HG03139 (cell line): ENCODE results near the gene CD34.
"Not testable (repeated sequence)": the region's sequence is repeated elsewhere in the genome, so short reads cannot be mapped to it uniquely, and the experiment has no call there.

Experiments used
- ATAC-seq: cut with Tn5 transposase; IDR thresholded peaks from one replicate; pipeline ENCODE4 v1.9.1; 2021; ENCODE audit not compliant: unreplicated experiment

The CD34 gene

DNA sequence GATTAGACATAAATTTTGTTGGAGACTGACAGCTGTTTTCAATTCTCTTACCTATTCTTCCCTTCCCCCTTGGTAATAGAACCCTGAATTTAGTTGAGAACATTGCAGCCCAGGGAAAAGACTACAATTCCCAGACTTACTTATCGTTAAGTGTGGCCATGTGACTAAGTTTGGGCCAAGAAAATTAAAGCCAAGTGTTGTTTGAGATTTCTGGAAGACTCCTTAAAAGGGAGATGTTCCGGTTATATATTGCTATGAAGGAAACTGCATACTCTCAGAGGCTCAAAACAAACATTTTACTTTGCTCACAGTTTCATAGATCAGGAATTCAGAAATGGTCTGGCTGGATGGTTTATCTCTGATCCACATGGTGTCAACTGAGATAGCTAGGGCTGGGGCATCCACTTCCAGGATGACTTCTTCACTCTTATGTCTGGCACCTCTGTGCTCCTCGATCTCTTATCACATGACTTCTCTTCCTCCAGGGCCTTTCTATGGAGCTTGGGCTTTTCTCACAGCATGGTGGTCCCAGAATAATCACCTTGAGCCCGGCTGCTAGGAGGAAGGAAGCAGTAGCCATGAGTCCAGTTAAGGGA is 22.4 kb upstream of the CD34 start:
- ATAC-seq, result no peak

DNA sequence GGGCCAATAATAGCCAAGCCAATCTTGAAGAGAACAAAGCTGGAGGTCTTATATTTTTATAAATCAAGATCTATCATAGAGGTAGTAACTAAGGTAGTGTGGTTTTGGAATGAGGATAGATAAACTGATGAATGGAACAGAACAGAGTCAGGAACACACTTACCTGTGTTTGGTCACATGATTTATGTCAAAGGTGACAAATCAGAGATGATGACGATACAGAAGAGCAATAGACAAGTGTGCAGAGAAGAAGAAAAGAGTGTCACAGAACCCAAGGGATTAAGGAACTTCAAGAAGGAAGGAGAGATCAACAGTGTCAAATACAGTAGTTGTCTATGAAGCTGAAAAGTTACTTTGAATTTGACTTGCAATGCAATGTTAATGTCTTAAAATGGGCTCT is 16.1 kb upstream of the CD34 start:
- no peak for ATAC-seq

DNA sequence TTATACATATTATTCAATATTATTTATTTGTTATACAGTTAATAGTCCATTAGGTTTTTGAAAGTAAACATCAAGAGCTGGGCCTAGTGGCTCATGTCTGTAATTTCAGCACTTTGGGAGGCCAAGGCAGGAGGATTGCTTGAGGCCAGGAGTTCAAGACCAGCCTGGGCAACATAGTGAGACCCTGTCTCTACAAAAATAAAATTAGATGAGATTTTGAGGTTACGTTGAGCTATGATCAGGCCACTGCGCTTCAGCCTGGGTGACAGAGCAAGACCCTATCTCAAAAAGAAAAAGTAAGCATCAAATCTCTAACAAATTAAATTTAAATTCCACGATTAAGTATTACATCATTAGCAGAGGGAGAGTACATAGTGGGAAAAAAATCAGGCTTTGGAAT is 15.0 kb upstream of the CD34 start:
- ATAC-seq, result not testable (repeated sequence)

DNA sequence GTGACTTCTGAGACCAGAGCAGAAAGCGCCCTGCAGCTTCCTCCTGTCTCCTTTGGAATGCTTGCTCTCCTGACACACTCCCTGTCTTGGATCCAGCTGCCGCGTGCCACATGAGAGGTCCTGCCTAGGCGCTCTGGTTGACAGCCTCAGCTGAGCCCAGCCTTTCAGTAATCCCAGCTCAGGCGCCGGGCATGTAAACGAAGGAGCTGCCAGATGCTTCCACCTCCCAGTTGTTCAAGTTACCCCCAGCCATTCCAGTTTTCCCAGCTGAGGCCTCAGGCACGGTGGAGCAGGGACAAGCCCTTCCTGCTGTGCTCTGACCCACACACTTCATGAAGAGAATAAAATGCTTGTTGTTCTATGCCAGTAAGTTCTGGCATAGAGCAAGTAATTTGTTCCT is 14.3 kb upstream of the CD34 start:
- no peak for ATAC-seq

DNA sequence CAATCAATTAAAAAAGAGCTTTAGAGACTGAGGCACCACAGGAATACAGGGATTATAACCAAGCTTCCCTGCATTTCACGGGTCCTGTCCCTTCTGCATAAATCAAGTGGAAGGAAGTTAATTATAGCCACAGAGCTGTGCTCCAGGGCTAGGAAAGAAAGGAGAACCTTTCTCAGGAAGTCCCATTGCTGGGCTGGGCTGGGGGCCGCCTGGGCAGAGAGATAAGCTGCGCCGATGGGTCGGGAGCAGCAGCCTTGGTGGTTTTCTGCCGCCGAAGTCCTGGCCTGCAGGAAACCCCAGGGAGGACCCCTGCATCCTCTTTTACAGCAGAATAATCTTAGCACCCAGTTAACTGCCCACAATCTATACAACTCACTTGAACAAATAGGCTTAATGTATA is 12.6 kb upstream of the CD34 start:
- no peak for ATAC-seq

DNA sequence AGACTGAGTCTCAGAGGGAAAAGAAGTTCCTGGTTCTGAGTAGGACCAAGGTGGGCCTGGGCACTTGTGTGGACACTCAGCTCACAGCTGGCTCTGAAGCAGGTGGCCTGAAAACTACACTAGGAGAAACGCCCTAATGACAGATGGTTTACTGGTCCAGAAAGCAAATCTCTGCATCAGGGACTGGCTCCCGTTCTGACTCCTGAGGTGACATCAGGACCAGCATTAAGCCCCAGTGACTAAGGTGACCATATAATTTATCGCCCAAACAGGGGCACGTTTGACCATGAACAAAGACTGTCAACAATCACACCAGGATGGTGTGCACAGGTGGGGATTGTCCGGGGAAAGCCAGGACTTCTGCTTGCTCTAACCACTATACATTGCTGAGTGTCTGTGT is 12.2 kb upstream of the CD34 start:
- ATAC-seq, result no peak

DNA sequence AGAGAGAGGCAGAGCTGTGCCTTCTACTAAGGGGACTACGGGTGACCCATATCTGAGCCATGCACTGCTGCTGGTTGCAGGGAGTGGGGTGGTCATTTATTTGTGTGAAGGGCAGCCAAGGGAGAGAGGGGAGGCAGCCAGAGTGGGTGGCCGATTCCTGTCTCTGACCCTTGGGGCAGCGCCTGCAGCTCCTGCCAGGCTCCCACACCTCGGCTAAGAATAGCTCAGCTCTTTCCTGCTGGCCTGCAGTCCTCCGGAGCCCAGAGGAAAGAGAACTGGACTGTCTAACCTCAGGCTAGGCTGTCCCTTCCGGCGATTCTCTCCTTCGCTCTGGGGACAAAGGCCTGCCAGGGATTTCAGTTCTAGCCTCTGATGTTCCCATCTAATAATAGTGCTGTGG is 11.6 kb upstream of the CD34 start:
- ATAC-seq, result no peak

DNA sequence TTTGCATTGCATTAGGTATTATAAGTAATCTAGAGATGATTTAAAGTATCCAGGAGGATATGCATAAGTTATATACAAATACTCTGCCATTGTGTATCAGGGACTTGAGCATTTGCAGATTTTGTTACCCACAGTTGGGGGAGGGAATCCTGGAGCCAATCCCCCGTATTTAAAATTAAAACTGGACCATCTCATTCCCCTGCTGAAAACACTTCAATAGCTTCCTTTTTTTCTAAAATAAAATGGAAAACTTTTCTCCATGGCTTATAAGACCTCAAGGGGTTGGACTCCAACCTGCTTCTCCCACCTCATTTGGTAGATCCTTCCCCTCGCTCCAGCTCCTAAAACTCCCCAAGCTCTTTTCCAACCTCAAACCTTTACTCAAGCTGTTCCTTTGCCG is 10.4 kb upstream of the CD34 start:
- ATAC-seq, result no peak

DNA sequence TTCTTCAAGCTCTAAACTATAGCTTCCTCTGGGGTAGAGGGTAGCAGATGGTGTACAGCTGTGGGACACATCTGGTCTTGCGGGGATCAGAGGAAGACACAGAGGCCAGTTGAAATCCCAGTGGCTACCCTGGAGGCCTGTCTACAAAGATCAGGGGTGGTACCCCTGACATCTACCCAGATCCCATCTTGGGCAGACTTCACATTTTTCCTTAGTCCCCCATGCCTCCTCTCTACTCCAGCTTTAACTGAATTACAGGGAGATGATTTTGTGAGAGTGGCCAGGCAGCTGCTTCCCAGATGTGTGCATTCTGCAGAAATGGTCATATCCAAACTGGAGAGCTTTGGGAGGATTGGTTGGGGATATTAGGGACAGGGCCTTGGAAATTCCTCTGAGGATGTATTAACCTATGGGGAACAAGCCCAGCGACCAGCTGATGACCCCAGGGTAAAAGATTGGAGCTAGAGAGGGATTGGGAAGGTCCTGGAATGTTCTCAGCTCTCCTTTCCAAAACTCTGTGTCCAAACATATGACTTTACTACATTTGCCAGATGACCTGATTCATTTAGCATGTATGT is 9.6 kb upstream of the CD34 start:
- no peak for ATAC-seq

DNA sequence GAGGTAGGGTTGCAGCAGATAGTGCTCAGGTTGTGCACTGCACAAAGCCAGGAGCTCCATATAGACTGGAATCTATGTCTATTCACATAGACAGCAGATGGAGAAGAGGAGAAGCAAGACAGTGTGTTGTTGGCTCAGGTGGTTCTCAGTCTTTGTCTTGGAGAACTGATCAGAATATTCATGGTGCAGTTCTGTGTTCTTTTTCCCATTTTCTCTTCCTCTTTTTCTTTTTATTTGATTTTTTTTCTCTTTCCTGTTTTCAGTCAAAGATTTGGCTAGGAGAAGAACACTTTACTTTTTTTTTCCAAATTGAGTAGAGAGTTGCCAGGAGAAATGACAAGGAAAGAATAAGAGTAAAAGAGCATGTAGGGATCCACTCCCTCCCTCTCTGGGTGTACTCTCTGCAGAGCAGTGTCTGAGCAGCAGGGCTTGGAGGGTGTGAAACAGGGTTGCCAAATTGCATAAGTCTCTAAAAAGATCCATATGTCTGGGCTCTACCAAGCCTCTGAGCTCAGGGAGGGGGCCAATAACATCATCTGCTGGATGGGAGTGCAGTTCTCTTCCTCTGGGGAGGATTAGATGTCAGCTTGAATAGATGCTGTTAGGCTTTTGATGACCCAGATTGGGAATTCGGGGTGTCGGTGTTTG is 8.7 kb upstream of the CD34 start:
- ATAC-seq, result no peak

DNA sequence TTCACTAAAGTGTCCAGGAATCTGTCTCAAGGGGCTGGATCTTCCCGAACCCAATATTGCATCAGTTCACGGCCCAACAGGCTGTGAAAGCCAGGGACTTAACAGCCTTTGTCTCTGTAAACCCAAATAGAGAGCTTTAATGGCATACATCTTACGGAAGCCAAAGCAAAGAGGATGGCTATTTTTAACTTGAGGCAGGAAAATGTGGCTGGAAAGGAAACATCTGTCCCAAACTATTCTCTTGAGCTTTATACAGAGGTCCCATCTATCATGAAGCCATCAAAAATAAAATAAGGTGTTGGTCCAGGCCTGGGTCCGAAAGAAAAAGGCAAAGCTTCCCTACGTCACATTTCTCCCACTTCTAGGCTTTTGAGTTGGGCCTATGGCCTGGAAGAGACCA is 7.7 kb upstream of the CD34 start:
- no peak for ATAC-seq

DNA sequence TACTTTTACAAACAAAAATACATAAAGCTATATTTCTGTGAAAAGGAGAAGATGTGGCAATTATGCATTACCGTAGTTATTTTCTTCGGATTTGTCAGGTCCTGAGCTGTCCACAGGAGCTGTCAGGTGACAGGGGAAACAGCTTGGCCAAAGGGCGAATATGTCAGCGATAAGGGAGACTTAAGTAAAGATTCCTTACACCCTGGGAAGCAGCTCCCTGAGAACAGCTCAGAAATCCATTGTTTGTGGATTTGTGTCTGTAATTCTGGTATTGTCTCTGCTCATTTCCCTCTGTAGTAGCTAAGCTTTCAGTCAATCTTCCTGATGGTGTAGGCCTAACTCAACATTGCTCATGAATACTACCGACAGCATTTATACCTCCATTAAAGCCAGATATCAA is 7.1 kb upstream of the CD34 start:
- ATAC-seq, result no peak

DNA sequence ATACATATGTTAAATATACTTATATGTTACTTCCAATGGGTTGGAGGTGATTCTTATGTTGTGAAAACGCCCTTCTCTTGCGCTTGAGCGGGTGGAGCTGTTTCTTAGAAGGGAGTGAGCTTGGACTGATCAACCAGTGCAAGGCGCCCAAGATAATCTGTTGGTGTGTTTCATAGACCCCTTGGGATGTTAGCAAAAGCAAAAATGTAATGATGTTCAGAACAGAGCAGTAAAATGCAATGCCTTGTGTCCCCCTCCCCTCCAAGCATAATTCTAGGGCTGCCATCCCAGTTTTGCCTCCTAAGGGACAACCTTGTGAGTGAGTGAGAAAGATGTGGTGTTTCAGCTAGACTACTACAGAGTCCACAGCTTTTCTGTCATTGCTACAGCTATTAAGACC is 6.2 kb upstream of the CD34 start:
- no peak for ATAC-seq

DNA sequence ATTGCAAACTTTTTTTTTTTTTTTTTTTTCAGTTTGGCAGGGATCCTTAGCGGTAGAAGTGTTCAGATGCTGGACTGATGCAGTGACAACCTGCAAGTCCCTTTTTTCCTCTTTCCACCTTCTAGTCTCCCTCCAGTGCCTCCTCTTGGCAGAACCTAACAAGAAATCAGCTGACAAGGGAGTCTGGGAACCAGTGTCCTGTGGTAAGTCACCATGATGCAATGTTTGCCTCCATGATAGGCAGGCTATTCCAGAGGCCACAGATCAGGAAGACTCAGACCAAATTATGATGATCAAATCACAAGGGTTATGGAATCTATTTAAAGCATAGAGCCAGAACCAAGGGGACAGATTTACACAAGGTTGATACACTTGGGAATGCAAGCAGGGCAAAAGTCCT is 3.0 kb upstream of the CD34 start:
- no peak for ATAC-seq

DNA sequence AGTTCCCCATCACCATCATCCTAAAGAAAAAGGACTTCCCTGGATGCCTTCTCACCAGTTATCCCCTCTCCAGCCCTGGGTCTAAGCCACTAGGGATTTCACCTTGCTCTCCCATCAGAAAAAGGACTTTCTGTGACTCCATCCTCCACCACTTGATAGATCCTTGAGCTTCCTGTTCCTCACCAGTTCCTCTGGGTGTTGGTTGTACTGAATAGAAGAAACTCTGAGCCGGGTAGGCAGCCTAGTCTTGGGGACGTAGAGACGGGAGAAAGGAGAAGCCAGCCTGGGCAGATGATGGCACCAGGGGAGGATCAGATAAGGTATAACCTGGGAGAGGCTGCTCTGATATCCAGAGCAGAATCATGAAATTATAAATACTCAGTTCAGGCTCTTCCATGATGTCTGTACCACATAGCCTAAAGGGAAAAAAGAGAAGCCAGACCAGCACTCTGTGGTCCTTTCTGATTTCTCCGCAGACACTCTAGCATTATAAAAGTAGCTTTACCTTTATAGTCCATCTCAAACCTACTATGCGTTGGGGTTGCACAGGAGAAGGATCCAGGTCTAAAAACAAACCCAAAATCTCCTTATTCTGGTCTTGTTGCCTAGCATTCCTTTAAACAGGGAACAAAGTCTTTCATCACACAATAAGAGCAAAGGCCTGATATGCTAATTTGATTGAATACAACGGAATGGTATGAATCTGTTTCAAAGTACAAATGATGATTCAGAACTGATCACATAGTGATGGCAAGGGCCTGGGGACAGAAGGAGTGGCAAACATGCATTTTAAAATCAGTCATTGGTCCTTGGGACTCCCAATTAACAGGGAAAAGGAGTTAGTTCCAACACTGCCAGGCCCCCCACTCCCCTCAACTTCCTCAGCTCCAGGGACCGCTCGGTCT is 1.2 kb upstream of the CD34 start:
- no peak for ATAC-seq

DNA sequence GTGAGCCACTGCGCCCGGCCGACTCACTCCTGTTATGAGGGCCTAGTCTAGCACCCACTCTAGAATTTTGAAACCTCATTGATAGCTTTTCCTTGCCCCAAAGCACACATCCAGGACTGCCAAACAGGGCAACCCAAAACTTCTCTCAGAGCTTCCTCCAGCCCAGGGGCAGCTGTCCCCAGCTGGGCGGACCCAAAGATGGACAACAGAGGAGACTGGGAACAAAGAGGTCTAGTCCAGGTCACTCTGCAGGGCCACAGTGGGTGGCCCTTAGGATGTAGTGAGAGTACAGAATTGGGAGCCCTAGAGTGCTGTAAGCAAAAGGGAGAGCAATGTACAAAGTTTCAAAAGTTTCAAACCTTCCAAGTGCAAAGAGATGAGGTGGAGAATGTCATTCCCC is 1.2 kb downstream of the CD34 start:
- ATAC-seq, result no peak

DNA sequence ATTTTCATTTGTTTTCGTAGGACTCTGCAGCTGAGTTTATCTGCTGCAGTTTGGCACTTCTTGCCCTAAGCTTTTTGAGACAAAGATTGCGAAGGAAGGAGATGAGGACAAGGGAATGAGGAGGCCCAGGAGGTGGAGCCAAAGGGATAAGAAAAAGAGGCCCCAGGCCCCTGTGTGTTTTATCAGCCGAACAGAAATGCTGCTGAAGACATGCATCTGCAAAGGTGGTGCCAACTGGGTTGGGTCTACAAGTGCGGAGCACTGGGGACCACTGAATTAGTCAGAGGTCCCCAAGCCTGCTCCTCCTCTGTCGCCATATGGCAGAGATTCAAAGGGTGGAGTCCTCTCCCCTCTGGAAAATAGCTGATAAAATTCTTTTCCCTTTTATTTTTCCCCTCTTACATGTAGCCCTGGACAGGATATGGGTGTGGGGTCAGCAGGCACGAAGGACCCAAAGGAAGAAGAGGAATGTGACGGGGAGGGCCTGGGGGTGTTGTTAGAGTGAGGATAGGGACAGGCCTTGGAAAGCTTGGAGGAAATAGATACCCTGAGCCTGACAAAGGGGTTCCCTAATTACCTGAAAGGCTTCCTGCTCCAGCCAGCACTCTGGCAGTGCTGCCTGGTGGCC is 2.7 kb downstream of the CD34 start:
- no peak for ATAC-seq

DNA sequence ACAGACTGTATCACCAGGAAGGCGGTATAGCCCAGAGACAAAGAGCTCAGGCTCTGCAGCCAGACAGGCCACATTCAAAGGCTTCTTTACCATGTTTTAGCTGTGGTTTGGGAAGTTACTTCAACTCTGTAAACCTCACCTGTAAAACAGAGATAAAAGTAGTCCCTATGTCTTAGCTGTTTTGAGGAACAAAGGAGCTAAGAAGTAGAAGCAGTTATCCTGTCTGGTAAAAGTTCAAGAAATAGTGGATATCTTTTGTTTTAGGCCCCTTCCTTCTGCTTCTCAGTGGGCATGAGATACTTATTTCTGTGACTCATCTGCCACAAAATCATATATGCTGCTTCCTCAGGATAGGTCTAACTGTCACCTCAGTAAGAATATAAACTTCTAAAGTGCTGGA is 6.5 kb downstream of the CD34 start:
- no peak for ATAC-seq

DNA sequence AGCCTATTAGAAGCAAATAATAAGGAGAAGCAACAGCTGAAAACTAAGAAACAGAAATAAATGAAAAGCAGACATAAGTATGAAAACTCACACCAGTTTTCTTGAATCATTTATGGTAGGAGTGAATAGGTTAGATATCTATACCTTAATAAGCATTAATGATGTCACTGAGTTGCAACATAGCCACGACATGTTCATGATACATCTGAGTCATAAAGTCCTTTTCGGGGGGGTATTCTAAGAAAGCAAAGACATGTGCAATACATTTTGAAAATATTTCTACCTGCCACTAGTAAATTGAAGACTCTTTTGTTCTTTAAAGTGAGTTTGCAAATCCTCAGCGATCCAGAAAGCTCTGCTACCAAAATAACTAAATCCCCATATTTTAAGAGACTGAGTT is 7.2 kb downstream of the CD34 start:
- no peak for ATAC-seq

DNA sequence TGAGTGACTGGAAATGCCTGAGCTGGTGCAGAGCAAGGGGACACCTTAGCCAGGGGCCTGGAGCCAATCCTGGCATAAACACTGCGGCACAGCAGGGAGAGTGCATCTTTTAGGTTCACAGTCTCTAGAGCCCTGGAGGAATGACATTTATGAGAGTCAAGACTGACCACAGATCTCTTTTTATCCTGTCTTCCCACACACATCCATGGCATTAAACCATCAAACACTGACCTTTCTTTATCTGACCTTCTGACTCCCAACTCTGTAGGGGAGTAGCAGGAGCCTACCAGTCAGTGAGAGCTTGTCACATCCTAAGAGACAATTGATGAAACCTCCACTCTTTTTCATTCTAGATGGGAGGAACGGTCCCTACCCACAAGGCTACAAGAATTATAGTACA is 7.9 kb downstream of the CD34 start:
- ATAC-seq, result no peak

DNA sequence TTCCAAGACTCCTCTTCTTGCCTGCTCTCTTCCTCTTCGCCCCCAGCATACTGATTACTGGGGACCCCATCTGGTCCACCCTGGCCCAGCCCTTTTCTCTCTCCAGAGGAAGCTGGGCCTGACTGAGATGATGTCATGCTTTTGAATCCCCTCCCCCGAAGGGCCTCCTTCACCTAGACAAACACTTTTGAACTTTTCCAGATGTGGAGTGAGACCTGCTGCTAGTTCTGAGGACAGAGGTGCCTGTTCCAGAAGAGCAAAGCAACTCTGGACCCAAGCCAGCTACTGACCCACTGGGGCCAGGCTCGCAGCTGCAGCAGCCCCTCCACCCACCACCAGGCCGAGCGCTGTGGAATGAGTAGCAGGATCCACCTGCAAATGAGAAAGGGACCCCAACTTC is 8.4 kb downstream of the CD34 start:
- ATAC-seq, result no peak
